WERI-Rb-1 (cell line): Measurements from ENCODE around the gene DCUN1D5.

ENCODE experiments used
- DNase-seq: peaks from one replicate; pipeline ENCODE4 v3.0.0-alpha.2; 2020
- H3K27ac ChIP-seq: fragments of 250-450 bp; sonication (Bioruptor Pico); 2 replicates; pipeline ENCODE4 v1.5.1; 2020; ENCODE audit warnings: mild to moderate bottlenecking, moderate library complexity
- H3K27me3 ChIP-seq: fragments of 250-450 bp; sonication (Bioruptor Pico); 2 replicates; pipeline ENCODE4 v1.5.1; 2021; ENCODE audit warnings: mild to moderate bottlenecking, low read depth, moderate library complexity; ENCODE audit not compliant: insufficient read depth, severe bottlenecking
- H3K36me3 ChIP-seq: fragments of 250-450 bp; sonication (Bioruptor Pico); 2 replicates; pipeline ENCODE4 v1.5.1; 2020; ENCODE audit warnings: mild to moderate bottlenecking, moderate library complexity
- H3K4me3 ChIP-seq: 2 replicates; pipeline ENCODE4 v1.5.1; 2011; ENCODE audit warnings: low read depth, mild to moderate bottlenecking, control low read depth, low read length
- H3K9me3 ChIP-seq: fragments of 250-450 bp; sonication (Bioruptor Pico); 2 replicates; pipeline ENCODE4 v1.5.1; 2021; ENCODE audit warnings: mild to moderate bottlenecking, moderate library complexity; ENCODE audit not compliant: severe bottlenecking
- CTCF ChIP-seq: IDR thresholded peaks from 2 replicates; pipeline ENCODE4 v1.5.1; 2011; ENCODE audit warnings: low read depth, mild to moderate bottlenecking, control low read depth, inconsistent platforms, low read length

Gene DCUN1D5

GRCh38 chr11:103070142-103070541 lies 21.8 kb downstream of the DCUN1D5 start:
- no peaks in the 10 kb centered on the region for H3K9me3 ChIP-seq
- no peak overlapping the region for H3K27ac ChIP-seq
- peaks cover 13% of the 10 kb centered on the region for H3K36me3 ChIP-seq
- no peak for TF ChIP-seq CTCF
- H3K27me3 ChIP-seq = no peaks in the 10 kb centered on the region
- no peak overlapping the region for H3K4me3 ChIP-seq
- DNase-seq = no peak

GRCh38 chr11:103069367-103069766 lies 22.6 kb downstream of the DCUN1D5 start:
- DNase-seq = no peak
- H3K36me3 ChIP-seq = peaks cover 12% of the 10 kb centered on the region
- TF ChIP-seq CTCF = no peak
- no peaks in the 10 kb centered on the region for H3K9me3 ChIP-seq
- H3K27ac ChIP-seq = no peak overlapping the region
- no peaks in the 10 kb centered on the region for H3K27me3 ChIP-seq
- no peak overlapping the region for H3K4me3 ChIP-seq

- peaks cover 26% of the 10 kb centered on the region for H3K36me3 ChIP-seq
- TF ChIP-seq CTCF = no peak
- H3K4me3 ChIP-seq = no peak overlapping the region
- no peaks in the 10 kb centered on the region for H3K9me3 ChIP-seq
- H3K27me3 ChIP-seq = no peaks in the 10 kb centered on the region
- H3K27ac ChIP-seq = no peak overlapping the region
- no peak for DNase-seq
These were observed 24.8 kb downstream of the DCUN1D5 start for GRCh38 chr11:103067118-103067517.

- Histone ChIP-seq H3K27ac (no peak overlapping the region), H3K27me3 (no peaks in the 10 kb centered on the region), H3K36me3 (peaks cover 31% of the 10 kb centered on the region), H3K4me3 (no peak overlapping the region), H3K9me3 (no peaks in the 10 kb centered on the region)
- TF ChIP-seq CTCF = no peak
- DNase-seq = no peak
These were observed 30.3 kb downstream of the DCUN1D5 start for GRCh38 chr11:103061656-103062055.

GRCh38 chr11:103055221-103055890 lies 36.6 kb downstream of the DCUN1D5 start:
- Histone ChIP-seq H3K36me3 (no peaks in the 10 kb centered on the region; the same call in 1 of the 2 replicates), H3K9me3 (no peaks in the 10 kb centered on the region), H3K27ac (no peak overlapping the region), H3K27me3 (no peaks in the 10 kb centered on the region), H3K4me3 (no peak overlapping the region)
- DNase-seq = no peak
- TF ChIP-seq CTCF = peak; percentile 36

GRCh38 chr11:103053997-103054396 lies 38.0 kb downstream of the DCUN1D5 start:
- DNase-seq = no peak
- no peak for TF ChIP-seq CTCF
- no peak overlapping the region for H3K27ac ChIP-seq
- H3K9me3 ChIP-seq = no peaks in the 10 kb centered on the region
- H3K27me3 ChIP-seq = no peaks in the 10 kb centered on the region
- H3K36me3 ChIP-seq = no peaks in the 10 kb centered on the region; the same call in 1 of the 2 replicates
- no peak overlapping the region for H3K4me3 ChIP-seq
